IMR-90 (cell line): ENCODE measurements around the gene DEFB131A.

ENCODE experiments used
- CEBPB ChIP-seq: IDR thresholded peaks from 2 replicates; pipeline ENCODE4 v1.6.1; 2012; ENCODE audit warnings: low read depth, low read length, improper control_type of control experiment
- CHD1 ChIP-seq: IDR thresholded peaks from 2 replicates; pipeline ENCODE4 v1.6.1; 2012; ENCODE audit warnings: low read depth, low read length, improper control_type of control experiment
- MXI1 ChIP-seq: IDR thresholded peaks from 2 replicates; pipeline ENCODE4 v1.6.1; 2012; ENCODE audit warnings: low read depth, mild to moderate bottlenecking, low read length, moderate library complexity, borderline replicate concordance
- POLR2A ChIP-seq: IDR thresholded peaks from 2 replicates; pipeline ENCODE4 v1.6.1; 2012; ENCODE audit warnings: mild to moderate bottlenecking, low read depth, low read length
- RAD21 ChIP-seq: IDR thresholded peaks from 2 replicates; pipeline ENCODE4 v1.6.1; 2012; ENCODE audit warnings: low read length, improper control_type of control experiment
- RCOR1 ChIP-seq: IDR thresholded peaks from 2 replicates; pipeline ENCODE4 v1.6.1; 2012; ENCODE audit warnings: mild to moderate bottlenecking, low read length, improper control_type of control experiment; ENCODE audit not compliant: insufficient replicate concordance
- RFX5 ChIP-seq: IDR thresholded peaks from 2 replicates; pipeline ENCODE4 v1.8.0; 2012; ENCODE audit warnings: low read depth, mild to moderate bottlenecking, low read length, moderate library complexity
- SMC3 ChIP-seq: fragments of 150-350 bp; IDR thresholded peaks from 2 replicates; pipeline ENCODE4 v1.6.1; 2016; ENCODE audit warnings: low read depth, mild to moderate bottlenecking, antibody characterized with exemption, low read length, moderate library complexity
- USF2 ChIP-seq: fragments of 150-350 bp; IDR thresholded peaks from 2 replicates; pipeline ENCODE4 v1.6.1; 2017; ENCODE audit warnings: mild to moderate bottlenecking, antibody characterized with exemption, low read length, low read depth
- TF ChIP-seq, protein P1 (sequence below): conservative IDR thresholded peaks from 2 replicates; pipeline ENCODE4 v1.5.1; 2012; ENCODE audit warnings: mild to moderate bottlenecking, low read depth, low read length, improper control_type of control experiment

DNA sequence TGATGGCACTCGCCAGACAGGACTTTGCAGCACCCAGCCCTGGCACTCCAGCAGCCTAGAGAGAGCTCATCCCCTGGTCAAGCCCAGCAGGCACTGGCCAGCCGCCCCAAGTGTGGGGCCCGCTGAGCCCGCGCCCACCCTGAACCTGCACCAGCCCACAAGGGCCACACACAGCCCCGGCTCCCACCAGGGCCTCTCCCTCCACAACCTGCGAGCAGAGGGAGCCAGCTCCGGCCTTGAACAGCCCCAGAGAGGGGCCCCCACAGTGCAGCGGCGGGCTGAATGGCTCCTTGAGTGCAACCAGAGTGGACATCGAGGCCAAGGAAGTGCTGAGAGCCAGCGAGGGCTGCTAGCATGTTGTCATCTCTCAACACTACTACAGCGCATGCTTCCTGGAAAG, 34.4 kb upstream of the DEFB131A start:
- no peak for TF ChIP-seq RCOR1
- TF ChIP-seq, protein P1, sequence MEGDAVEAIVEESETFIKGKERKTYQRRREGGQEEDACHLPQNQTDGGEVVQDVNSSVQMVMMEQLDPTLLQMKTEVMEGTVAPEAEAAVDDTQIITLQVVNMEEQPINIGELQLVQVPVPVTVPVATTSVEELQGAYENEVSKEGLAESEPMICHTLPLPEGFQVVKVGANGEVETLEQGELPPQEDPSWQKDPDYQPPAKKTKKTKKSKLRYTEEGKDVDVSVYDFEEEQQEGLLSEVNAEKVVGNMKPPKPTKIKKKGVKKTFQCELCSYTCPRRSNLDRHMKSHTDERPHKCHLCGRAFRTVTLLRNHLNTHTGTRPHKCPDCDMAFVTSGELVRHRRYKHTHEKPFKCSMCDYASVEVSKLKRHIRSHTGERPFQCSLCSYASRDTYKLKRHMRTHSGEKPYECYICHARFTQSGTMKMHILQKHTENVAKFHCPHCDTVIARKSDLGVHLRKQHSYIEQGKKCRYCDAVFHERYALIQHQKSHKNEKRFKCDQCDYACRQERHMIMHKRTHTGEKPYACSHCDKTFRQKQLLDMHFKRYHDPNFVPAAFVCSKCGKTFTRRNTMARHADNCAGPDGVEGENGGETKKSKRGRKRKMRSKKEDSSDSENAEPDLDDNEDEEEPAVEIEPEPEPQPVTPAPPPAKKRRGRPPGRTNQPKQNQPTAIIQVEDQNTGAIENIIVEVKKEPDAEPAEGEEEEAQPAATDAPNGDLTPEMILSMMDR = no peak
- no peak for TF ChIP-seq POLR2A
- TF ChIP-seq RAD21 = no peak
- TF ChIP-seq CHD1 = no peak
- TF ChIP-seq MXI1 = no peak
- no peak for TF ChIP-seq USF2
- no peak for TF ChIP-seq SMC3
- TF ChIP-seq RFX5 = no peak
- TF ChIP-seq CEBPB = no peak
